Astrocyte (in vitro differentiated cells and primary cell): ENCODE results near the gene ANKRD42. TPM values are rescaled to one million over a fixed set of nuclear protein-coding genes. Genes with fewer than 3 reads are reported as not detected.

Experiments used
- DNase-seq: peaks from one replicate; pipeline ENCODE4 v3.0.0-alpha.2; 2010; ENCODE audit warnings: low read depth
- FAIRE-seq: peaks from 2 replicates; lab custom pipeline; 2011; peaks lifted over from hg19 to GRCh38; lab: Jason Lieb, UNC
- H2AFZ ChIP-seq: 2 replicates; pipeline ENCODE4 v1.6.0; 2012; ENCODE audit warnings: low read depth, low read length, inconsistent platforms
- H3K27ac ChIP-seq: 2 replicates; pipeline ENCODE4 v1.5.1; 2011; ENCODE audit warnings: low read depth, low read length, inconsistent platforms
- H3K27me3 ChIP-seq: 2 replicates; pipeline ENCODE4 v1.6.0; 2011; ENCODE audit warnings: low read length, inconsistent platforms; ENCODE audit not compliant: insufficient read depth
- H3K36me3 ChIP-seq: 2 replicates; pipeline ENCODE4 v1.5.1; 2011; ENCODE audit warnings: low read length, inconsistent platforms; ENCODE audit not compliant: insufficient read depth
- H3K4me1 ChIP-seq: 2 replicates; pipeline ENCODE4 v1.5.1; 2011; ENCODE audit warnings: low read length, inconsistent platforms; ENCODE audit not compliant: insufficient read depth
- H3K4me2 ChIP-seq: 2 replicates; pipeline ENCODE4 v1.6.0; 2012; ENCODE audit warnings: low read length, inconsistent platforms
- H3K4me3 ChIP-seq: 2 replicates; pipeline ENCODE4 v1.5.1; 2011; ENCODE audit warnings: low read depth, mild to moderate bottlenecking, low read length, inconsistent platforms; ENCODE audit not compliant: insufficient read depth
- H3K79me2 ChIP-seq: 2 replicates; pipeline ENCODE4 v1.6.0; 2012; ENCODE audit warnings: mild to moderate bottlenecking, low read length, inconsistent platforms; ENCODE audit not compliant: insufficient read depth
- H3K9ac ChIP-seq: 2 replicates; pipeline ENCODE4 v1.6.0; 2012; ENCODE audit warnings: mild to moderate bottlenecking, low read length, inconsistent platforms
- H3K9me3 ChIP-seq: 2 replicates; pipeline ENCODE4 v1.5.1; 2012; ENCODE audit warnings: low read depth, mild to moderate bottlenecking, low read length, inconsistent platforms; ENCODE audit not compliant: insufficient read depth
- H4K20me1 ChIP-seq: 2 replicates; pipeline ENCODE4 v1.6.0; 2012; ENCODE audit warnings: low read length, inconsistent platforms; ENCODE audit not compliant: insufficient read depth
- H3K27ac Mint-ChIP-seq: one replicate; pipeline ENCODE4 v1.8.0; 2021; ENCODE audit warnings: mild to moderate bottlenecking, mixed read lengths; ENCODE audit not compliant: unreplicated experiment
- H3K27me3 Mint-ChIP-seq: one replicate; pipeline ENCODE4 v1.8.0; 2021; ENCODE audit warnings: low read depth, mixed read lengths; ENCODE audit not compliant: unreplicated experiment
- H3K36me3 Mint-ChIP-seq: one replicate; pipeline ENCODE4 v1.8.0; 2021; ENCODE audit warnings: low read depth, mixed read lengths; ENCODE audit not compliant: unreplicated experiment
- H3K4me1 Mint-ChIP-seq: one replicate; pipeline ENCODE4 v1.8.0; 2021; ENCODE audit warnings: low read depth, mixed read lengths; ENCODE audit not compliant: unreplicated experiment
- H3K4me3 Mint-ChIP-seq: one replicate; pipeline ENCODE4 v1.8.0; 2021; ENCODE audit warnings: mild to moderate bottlenecking, moderate library complexity, mixed read lengths; ENCODE audit not compliant: unreplicated experiment
- H3K9me3 Mint-ChIP-seq: one replicate; pipeline ENCODE4 v1.8.0; 2021; ENCODE audit warnings: mild to moderate bottlenecking, mixed read lengths; ENCODE audit not compliant: unreplicated experiment
- EZH2 ChIP-seq: IDR thresholded peaks from 2 replicates; pipeline ENCODE4 v1.6.1; 2012; ENCODE audit warnings: mild to moderate bottlenecking, low read length, inconsistent platforms; ENCODE audit not compliant: insufficient read depth
- total RNA-seq: library from RNA; stranded (reverse); gene quantifications from 2 replicates; pipeline ENCODE4 v1.2.1, GENCODE V29; 2021
- TF ChIP-seq, protein P1 (sequence below): IDR thresholded peaks from 2 replicates; pipeline ENCODE4 v1.5.1; 2011; ENCODE audit warnings: low read depth, mild to moderate bottlenecking, inconsistent platforms, low read length, moderate library complexity; ENCODE audit not compliant: insufficient read depth

Gene ANKRD42
- total RNA-seq, 1 donor from 2014 or later = 15.0 TPM

DNA sequence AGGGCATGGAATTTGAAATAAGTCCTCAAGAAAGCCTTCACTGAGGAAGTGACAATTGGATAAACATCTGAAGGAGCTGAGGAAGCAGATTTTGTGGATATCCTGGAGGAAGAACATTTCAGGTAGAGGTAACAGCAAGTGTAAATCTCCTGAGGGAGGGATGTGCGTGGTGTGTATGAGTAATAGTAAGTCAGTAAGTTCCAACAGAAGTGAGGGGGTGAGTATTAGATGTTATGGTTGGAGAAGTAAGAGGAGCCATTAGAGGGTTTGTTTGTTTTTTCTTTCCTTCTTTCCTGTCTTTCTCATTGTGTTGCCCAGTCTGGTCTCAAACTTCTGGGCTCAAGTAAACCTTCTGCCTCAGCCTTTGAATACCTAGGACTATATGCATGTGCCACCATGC is 29.0 kb downstream of the ANKRD42 start:
- H3K36me3 Mint-ChIP-seq = no peaks in the 10 kb centered on the region
- H3K36me3 ChIP-seq = no peaks in the 10 kb centered on the region
- H3K27me3 Mint-ChIP-seq = no peaks in the 10 kb centered on the region
- TF ChIP-seq EZH2 = no peak
- TF ChIP-seq, protein P1, sequence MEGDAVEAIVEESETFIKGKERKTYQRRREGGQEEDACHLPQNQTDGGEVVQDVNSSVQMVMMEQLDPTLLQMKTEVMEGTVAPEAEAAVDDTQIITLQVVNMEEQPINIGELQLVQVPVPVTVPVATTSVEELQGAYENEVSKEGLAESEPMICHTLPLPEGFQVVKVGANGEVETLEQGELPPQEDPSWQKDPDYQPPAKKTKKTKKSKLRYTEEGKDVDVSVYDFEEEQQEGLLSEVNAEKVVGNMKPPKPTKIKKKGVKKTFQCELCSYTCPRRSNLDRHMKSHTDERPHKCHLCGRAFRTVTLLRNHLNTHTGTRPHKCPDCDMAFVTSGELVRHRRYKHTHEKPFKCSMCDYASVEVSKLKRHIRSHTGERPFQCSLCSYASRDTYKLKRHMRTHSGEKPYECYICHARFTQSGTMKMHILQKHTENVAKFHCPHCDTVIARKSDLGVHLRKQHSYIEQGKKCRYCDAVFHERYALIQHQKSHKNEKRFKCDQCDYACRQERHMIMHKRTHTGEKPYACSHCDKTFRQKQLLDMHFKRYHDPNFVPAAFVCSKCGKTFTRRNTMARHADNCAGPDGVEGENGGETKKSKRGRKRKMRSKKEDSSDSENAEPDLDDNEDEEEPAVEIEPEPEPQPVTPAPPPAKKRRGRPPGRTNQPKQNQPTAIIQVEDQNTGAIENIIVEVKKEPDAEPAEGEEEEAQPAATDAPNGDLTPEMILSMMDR = no peak
- no peak overlapping the region for H3K4me3 Mint-ChIP-seq
- H3K9ac ChIP-seq = no peak overlapping the region
- peak; percentile 25 for DNase-seq
- H3K27me3 ChIP-seq = no peaks in the 10 kb centered on the region
- no peaks in the 10 kb centered on the region for H3K9me3 Mint-ChIP-seq
- H3K4me1 ChIP-seq = no peaks in the 10 kb centered on the region
- no peak overlapping the region for H3K4me2 ChIP-seq
- FAIRE-seq = no peak
- no peak overlapping the region for H2AFZ ChIP-seq
- no peaks in the 10 kb centered on the region for H3K79me2 ChIP-seq
- no peaks in the 10 kb centered on the region for H4K20me1 ChIP-seq
- H3K9me3 ChIP-seq = no peaks in the 10 kb centered on the region
- H3K4me3 ChIP-seq = no peak overlapping the region
- H3K4me1 Mint-ChIP-seq = peaks cover 2% of the 10 kb centered on the region
- H3K27ac ChIP-seq = no peak overlapping the region
- no peak overlapping the region for H3K27ac Mint-ChIP-seq

DNA sequence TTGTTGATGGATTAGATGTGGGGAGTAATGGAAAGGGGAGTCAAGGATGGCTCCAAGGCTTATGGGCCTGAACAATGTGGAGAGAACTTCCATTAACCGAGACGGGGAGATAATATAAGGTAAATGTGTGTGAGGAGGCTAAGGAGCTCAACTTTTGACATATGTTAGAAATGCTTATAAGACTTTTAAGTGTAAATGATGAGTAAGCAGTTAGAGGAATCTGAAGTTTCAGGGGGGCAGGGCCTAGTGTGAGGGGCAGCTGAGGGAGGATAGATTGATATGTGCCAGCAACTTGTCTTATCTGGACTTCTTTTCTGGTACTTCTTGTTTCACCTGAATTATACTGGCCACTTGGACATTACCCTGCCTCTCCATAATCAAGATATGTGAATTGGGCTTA is 29.9 kb downstream of the ANKRD42 start:
- H3K4me2 ChIP-seq = no peak overlapping the region
- no peak for FAIRE-seq
- H3K27ac Mint-ChIP-seq = no peak overlapping the region

DNA sequence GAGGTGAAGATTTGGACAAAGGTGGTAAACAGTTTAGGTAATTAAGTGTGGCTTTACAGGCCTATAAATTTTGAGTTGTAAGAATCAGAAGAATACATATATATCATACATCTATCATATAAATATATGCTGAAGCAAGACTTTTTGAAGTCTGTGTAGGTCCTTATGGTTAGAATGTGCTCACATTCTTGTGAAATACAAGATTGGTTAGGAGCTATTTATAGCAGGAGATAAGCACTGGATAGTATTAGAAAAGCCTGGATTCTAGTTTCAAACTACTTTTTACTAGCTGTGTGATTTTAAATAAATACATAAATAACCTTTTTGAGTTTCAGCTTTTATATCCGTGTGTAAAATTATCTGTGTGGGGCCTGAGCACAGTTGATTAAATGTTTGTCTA is 42.3 kb downstream of the ANKRD42 start:
- Mint-ChIP-seq H3K9me3 (no peaks in the 10 kb centered on the region), H3K4me3 (no peak overlapping the region), H3K36me3 (peaks cover 2% of the 10 kb centered on the region), H3K27ac (no peak overlapping the region), H3K4me1 (no peaks in the 10 kb centered on the region), H3K27me3 (no peaks in the 10 kb centered on the region)
- no peak overlapping the region for H2AFZ ChIP-seq
- H3K4me2 ChIP-seq = no peak overlapping the region
- H3K27me3 ChIP-seq = no peaks in the 10 kb centered on the region
- no peak overlapping the region for H3K4me3 ChIP-seq
- H3K9ac ChIP-seq = no peak overlapping the region
- no peaks in the 10 kb centered on the region for H3K4me1 ChIP-seq
- DNase-seq (peak; percentile 32), FAIRE-seq (no peak)
- H4K20me1 ChIP-seq = no peaks in the 10 kb centered on the region
- no peaks in the 10 kb centered on the region for H3K9me3 ChIP-seq
- TF ChIP-seq, protein P1 = no peak
- no peak for TF ChIP-seq EZH2
- no peak overlapping the region for H3K27ac ChIP-seq
- H3K36me3 ChIP-seq = no peaks in the 10 kb centered on the region
- H3K79me2 ChIP-seq = no peaks in the 10 kb centered on the region

More for the DNA sequence above, 29.9 kb downstream of the ANKRD42 start:
- Histone ChIP-seq H4K20me1 (no peaks in the 10 kb centered on the region), H3K36me3 (no peaks in the 10 kb centered on the region), H3K27ac (no peak overlapping the region), H3K27me3 (no peaks in the 10 kb centered on the region), H3K9me3 (no peaks in the 10 kb centered on the region), H3K4me3 (no peak overlapping the region), H3K9ac (no peak overlapping the region), H3K4me1 (no peaks in the 10 kb centered on the region), H2AFZ (no peak overlapping the region), H3K79me2 (no peaks in the 10 kb centered on the region)
- no peaks in the 10 kb centered on the region for H3K27me3 Mint-ChIP-seq
- no peak for DNase-seq
- no peaks in the 10 kb centered on the region for H3K36me3 Mint-ChIP-seq
- no peak overlapping the region for H3K4me3 Mint-ChIP-seq
- H3K9me3 Mint-ChIP-seq = no peaks in the 10 kb centered on the region
- peaks cover 2% of the 10 kb centered on the region for H3K4me1 Mint-ChIP-seq
- TF ChIP-seq, protein P1 = no peak
- no peak for TF ChIP-seq EZH2
